ENCODE results near the gene ZNF70.

The ZNF70 gene

DNA sequence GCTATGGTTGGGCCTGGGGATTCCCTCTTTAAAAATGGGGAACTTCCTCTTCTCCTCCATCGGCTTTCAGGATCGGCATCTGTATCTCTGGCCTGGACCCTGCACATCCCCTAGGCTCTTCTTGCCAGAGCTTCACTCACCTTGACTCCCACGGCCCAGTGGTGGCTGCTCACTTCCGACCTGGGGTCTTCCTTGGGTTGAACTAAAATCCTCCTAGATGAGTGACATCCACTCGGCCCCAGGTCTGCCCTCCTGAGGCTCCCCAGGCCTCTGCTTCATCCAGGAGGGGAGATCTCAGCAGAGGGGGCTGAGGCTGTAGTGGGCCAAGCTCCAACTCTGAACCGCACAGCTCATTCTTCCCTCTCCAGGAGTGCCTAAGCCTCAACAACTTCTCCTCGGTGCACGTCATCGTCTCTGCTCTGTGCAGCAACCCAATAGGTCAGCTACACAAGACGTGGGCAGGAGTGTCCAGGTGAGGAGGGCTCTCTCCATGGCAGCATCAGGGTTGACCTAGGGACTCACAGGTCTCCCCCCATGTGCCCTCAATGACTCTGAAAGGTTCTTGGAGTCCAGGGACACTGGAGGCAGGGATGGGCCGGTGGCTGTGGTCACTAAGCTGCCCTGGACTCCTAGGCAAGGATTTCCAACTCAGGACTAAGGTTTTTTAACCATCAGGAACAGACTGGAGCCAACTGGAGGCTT, 56.8 kb downstream of the ZNF70 start:
- H3K4me3 ChIP-seq (ENCODE audit: low read depth, low read length) = no peak overlapping the region
- TF ChIP-seq, protein P1, sequence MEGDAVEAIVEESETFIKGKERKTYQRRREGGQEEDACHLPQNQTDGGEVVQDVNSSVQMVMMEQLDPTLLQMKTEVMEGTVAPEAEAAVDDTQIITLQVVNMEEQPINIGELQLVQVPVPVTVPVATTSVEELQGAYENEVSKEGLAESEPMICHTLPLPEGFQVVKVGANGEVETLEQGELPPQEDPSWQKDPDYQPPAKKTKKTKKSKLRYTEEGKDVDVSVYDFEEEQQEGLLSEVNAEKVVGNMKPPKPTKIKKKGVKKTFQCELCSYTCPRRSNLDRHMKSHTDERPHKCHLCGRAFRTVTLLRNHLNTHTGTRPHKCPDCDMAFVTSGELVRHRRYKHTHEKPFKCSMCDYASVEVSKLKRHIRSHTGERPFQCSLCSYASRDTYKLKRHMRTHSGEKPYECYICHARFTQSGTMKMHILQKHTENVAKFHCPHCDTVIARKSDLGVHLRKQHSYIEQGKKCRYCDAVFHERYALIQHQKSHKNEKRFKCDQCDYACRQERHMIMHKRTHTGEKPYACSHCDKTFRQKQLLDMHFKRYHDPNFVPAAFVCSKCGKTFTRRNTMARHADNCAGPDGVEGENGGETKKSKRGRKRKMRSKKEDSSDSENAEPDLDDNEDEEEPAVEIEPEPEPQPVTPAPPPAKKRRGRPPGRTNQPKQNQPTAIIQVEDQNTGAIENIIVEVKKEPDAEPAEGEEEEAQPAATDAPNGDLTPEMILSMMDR (IDR thresholded peaks at IDR 0.05; ENCODE audit: borderline replicate concordance, insufficient read depth, low read depth, low read length) = no peak

DNA sequence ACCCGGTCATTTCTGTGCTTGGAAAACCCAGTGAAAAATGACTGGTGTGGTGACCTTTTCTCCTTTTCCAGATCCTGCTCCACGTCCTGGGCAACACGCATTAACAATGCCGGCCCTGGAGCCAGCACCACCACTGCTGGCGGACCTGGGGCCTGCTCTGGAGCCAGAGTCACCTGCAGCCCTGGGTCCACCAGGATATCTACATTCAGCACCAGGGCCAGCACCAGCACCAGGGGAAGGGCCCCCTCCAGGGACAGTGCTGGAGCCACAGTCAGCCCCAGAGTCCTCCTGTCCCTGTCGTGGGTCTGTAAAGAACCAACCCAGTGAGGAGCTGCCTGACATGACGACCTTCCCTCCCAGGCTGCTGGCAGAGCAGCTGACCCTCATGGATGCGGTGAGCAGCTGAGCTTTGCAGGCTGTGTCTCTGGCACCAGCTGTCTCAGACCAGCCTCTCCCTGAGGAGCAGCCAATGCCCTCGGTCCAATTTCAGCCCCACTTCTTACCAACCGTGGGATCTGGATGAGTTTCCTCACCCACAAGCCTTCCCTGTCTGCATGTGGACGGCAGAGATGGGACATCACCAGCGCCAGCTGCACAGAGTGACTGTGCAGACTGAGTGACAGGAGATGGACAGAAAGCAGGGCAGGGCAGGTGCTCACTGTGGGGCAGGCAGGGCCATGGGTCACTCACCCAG, 58.2 kb downstream of the ZNF70 start:
- no peak overlapping the region for H3K4me3 ChIP-seq (ENCODE audit: low read depth, low read length)
- TF ChIP-seq, protein P1 (IDR thresholded peaks at IDR 0.05; ENCODE audit: borderline replicate concordance, insufficient read depth, low read depth, low read length) = no peak

DNA sequence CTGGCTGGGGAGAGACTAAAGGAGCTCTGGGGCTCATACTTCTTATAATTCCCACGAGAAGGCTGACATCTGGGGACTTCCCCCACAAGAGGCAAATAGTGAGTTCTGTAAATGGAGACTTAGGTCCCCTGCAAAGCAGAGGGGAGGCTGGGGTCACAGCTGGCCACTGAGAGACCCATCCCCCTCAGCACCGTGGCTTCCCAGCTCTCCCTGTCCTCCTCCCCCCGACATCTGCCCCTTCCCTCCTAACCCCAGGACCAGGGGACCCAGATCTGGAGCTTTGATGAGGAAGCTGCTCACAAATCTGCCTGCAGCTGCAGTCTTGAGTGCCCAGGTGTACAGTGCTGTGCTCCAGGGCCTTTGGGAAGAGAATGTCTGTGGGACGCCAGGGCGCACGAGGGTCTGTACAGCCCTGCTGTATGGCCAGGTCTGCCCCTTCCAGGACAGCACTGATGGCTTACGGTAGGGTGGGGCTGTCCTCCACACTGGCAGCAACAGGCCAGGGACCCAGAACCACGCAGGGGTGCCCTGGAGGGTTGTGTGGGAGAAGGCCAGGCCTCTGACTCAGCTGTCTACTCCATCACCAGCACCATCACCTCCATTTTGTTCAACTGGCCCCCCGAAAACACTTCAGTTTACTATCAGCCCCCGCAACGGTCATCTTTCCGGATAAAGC, 59.0 kb downstream of the ZNF70 start:
- H3K4me3 ChIP-seq (ENCODE audit: low read depth, low read length) = no peak overlapping the region
- TF ChIP-seq, protein P1 (IDR thresholded peaks at IDR 0.05; ENCODE audit: borderline replicate concordance, insufficient read depth, low read depth, low read length) = no peak

DNA sequence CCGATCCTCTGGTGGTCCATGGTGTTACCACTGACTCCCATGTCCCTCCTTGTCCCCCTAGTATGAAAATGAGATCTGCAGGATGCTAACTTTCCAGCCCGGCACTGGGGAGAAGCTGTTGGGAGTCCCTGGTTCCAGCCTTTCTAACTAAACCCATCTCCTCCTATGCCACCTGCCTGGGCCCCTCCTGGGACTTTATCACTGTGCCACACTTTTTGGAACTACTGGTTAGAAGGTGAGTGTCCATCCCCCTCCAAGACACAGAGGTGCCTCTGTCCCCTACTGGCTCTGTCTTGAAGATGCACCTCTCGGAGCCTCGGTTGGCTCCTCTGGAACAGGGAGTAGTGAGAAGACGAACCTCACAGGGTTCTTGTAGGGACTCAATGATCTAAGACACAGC, 60.2 kb downstream of the ZNF70 start, which contains the start of gene RGL4:
TSS of gene RGL4 (plus strand) at position 301 of the 400 bp plus-strand sequence. CDS start 1,018 bp downstream, outside the sequence.
- TF ChIP-seq, protein P1 (IDR thresholded peaks at IDR 0.05; ENCODE audit: borderline replicate concordance, insufficient read depth, low read depth, low read length) = no peak
- H3K4me3 ChIP-seq (ENCODE audit: low read depth, low read length) = no peak within 1 kb of the TSS

DNA sequence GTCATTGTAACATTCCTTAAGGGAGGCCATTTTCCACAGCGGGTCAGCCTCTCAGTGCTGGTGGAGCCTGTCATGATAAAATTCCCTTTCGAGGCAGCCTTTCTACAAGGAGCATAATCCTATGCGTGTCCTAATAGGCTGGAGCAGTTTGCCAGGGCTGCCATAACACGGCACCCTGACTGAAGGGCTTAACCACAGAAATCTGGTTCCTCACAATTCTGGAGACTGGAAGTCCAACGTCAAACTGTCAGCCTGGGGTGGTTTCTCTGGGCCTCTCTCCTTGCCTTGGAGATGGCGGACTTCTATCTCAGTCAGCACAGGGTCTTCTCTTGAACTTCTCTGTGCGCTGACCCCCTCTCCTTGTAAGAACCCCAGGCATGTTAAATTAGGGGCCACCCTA, 61.5 kb downstream of the ZNF70 start:
- no peak overlapping the region for H3K4me3 ChIP-seq (ENCODE audit: low read depth, low read length)
- TF ChIP-seq, protein P1 (IDR thresholded peaks at IDR 0.05; ENCODE audit: borderline replicate concordance, insufficient read depth, low read depth, low read length) = no peak

Data from GM12875 (cell line).